H1 (cell line): ENCODE data around the gene FAM25A. TPM values are rescaled to one million over a fixed set of nuclear protein-coding genes. Genes with fewer than 3 reads are reported as not detected.

ENCODE experiments used
- CTCF ChIA-PET: fragments of 300-600 bp; sonication (Branson Sonifier 250); formaldehyde crosslinking; loops from one replicate; lab custom pipeline; 2021; ENCODE audit not compliant: partially characterized antibody; lab: Charles Lee
- POLR2A ChIA-PET: fragments of 300-600 bp; sonication (Branson Sonifier 250); formaldehyde crosslinking; loops from one replicate; lab custom pipeline; 2021; ENCODE audit warnings: inconsistent platforms; ENCODE audit not compliant: partially characterized antibody; lab: Charles Lee
- DNase-seq, 2 experiments: peaks; one replicate each; pipeline versions ENCODE4 v3.0.0 to v3.0.0-alpha.2; 2010 to 2022; ENCODE audit warnings: low spot score in 2 of 2, low read depth in 1 of 2, mixed read lengths in 1 of 2
- FAIRE-seq: peaks from 2 replicates; lab custom pipeline; 2011; peaks lifted over from hg19 to GRCh38; lab: Jason Lieb, UNC
- H2AFZ ChIP-seq: 2 replicates; pipeline ENCODE4 v1.8.1; 2012; ENCODE audit warnings: low read length, inconsistent platforms
- H2AK5ac ChIP-seq: 2 replicates; pipeline ENCODE4 v1.6.1; 2013; ENCODE audit warnings: low read depth, low read length
- H2BK120ac ChIP-seq: replicated peaks from 2 replicates; pipeline ENCODE3; 2013; ENCODE audit warnings: low read depth, low read length, inconsistent platforms
- H2BK12ac ChIP-seq: 2 replicates; pipeline ENCODE4 v1.6.1; 2013; ENCODE audit warnings: low read depth, low read length
- H2BK15ac ChIP-seq: 2 replicates; pipeline ENCODE4 v1.6.1; 2013; ENCODE audit warnings: low read length
- H2BK20ac ChIP-seq: 2 replicates; pipeline ENCODE4 v1.6.1; 2013; ENCODE audit warnings: low read length
- H2BK5ac ChIP-seq: 2 replicates; pipeline ENCODE4 v1.6.1; 2013; ENCODE audit warnings: low read depth, low read length
- H3K14ac ChIP-seq: 2 replicates; pipeline ENCODE4 v1.6.1; 2013; ENCODE audit warnings: inconsistent platforms; ENCODE audit not compliant: insufficient read length
- H3K18ac ChIP-seq: 2 replicates; pipeline ENCODE4 v1.6.1; 2013; ENCODE audit warnings: low read length; ENCODE audit errors: extremely low read depth
- H3K23ac ChIP-seq: 2 replicates; pipeline ENCODE4 v1.6.1; 2013; ENCODE audit warnings: inconsistent platforms; ENCODE audit not compliant: insufficient read length
- H3K23me2 ChIP-seq: 2 replicates; pipeline ENCODE4 v1.6.1; 2013; ENCODE audit warnings: low read depth, low read length
- H3K27ac ChIP-seq: 2 replicates; pipeline ENCODE4 v1.6.1; 2011; ENCODE audit warnings: low read depth, low read length, inconsistent platforms
- H3K27me3 ChIP-seq, 4 experiments: replicated peaks in 1 of 4; 1 replicate in 1 of 4; 2 replicates in 3 of 4; pipeline versions ENCODE4 v1.6.1 to v1.8.1; 2011 to 2013; ENCODE audit warnings: low read length in 3 of 4, mild to moderate bottlenecking in 3 of 4, inconsistent platforms in 2 of 4, mixed read lengths in 2 of 4, moderate library complexity in 1 of 4; ENCODE audit not compliant: control insufficient read depth in 3 of 4, insufficient read depth in 3 of 4; ENCODE audit errors: extremely low read depth in 1 of 4
- H3K36me3 ChIP-seq, 4 experiments: 2 replicates each; pipeline versions ENCODE4 v1.6.1 to v1.8.1; 2011 to 2013; ENCODE audit warnings: mild to moderate bottlenecking in 4 of 4, low read length in 3 of 4, moderate library complexity in 2 of 4, control low read depth in 1 of 4, inconsistent platforms in 1 of 4; ENCODE audit not compliant: insufficient read depth in 4 of 4, control insufficient read depth in 2 of 4
- H3K4ac ChIP-seq: replicated peaks from 2 replicates; pipeline ENCODE3; 2013; ENCODE audit warnings: low read length, low read depth, mixed read lengths, inconsistent platforms; ENCODE audit not compliant: insufficient read length
- H3K4me1 ChIP-seq, 4 experiments: replicated peaks in 1 of 4; 1 replicate in 1 of 4; 2 replicates in 3 of 4; pipeline versions ENCODE4 v1.6.1 to v1.8.1; 2011 to 2013; ENCODE audit warnings: low read length in 3 of 4, inconsistent platforms in 2 of 4, mixed read lengths in 1 of 4; ENCODE audit not compliant: insufficient read depth in 4 of 4, control insufficient read depth in 3 of 4
- H3K4me2 ChIP-seq, 2 experiments: 2 replicates each; pipeline versions ENCODE4 v1.6.1 to v1.8.1; 2011 to 2013; ENCODE audit warnings: low read depth in 2 of 2, low read length in 2 of 2, control low read depth in 1 of 2, inconsistent platforms in 1 of 2, mild to moderate bottlenecking in 1 of 2; ENCODE audit not compliant: insufficient read depth in 1 of 2
- H3K4me3 ChIP-seq, 4 experiments: fragments of 200-600, 300-600 bp in 1 of 4; sonication (generic), shearing (Covaris generic), sonication (Bioruptor Twin) in 1 of 4; 2 replicates each; pipeline versions ENCODE4 v1.5.1 to v1.8.1; 2011 to 2016; ENCODE audit warnings: low read length in 4 of 4, low read depth in 3 of 4, control low read depth in 2 of 4, inconsistent platforms in 2 of 4, mild to moderate bottlenecking in 2 of 4, mixed read lengths in 1 of 4, moderate library complexity in 1 of 4; ENCODE audit not compliant: insufficient read depth in 2 of 4; ENCODE audit errors: extremely low read depth in 1 of 4
- H3K56ac ChIP-seq: replicated peaks from 2 replicates; pipeline ENCODE3; 2013; ENCODE audit warnings: low read depth, mild to moderate bottlenecking, mixed read lengths, low read length, inconsistent platforms; ENCODE audit not compliant: insufficient read length
- H3K79me1 ChIP-seq: 2 replicates; pipeline ENCODE4 v1.6.1; 2013; ENCODE audit warnings: low read depth, low read length, control low read depth
- H3K79me2 ChIP-seq, 2 experiments: 2 replicates each; pipeline versions ENCODE4 v1.6.1 to v1.8.1; 2012 to 2013; ENCODE audit warnings: low read length in 2 of 2, mild to moderate bottlenecking in 2 of 2, inconsistent platforms in 1 of 2; ENCODE audit not compliant: insufficient read depth in 2 of 2, control insufficient read depth in 1 of 2
- H3K9ac ChIP-seq, 4 experiments: replicated peaks in 1 of 4; 1 replicate in 1 of 4; 2 replicates in 3 of 4; pipeline versions ENCODE4 v1.6.1 to v1.8.1; 2011 to 2013; ENCODE audit warnings: low read depth in 3 of 4, low read length in 3 of 4, control low read depth in 2 of 4, mild to moderate bottlenecking in 2 of 4, moderate library complexity in 2 of 4, inconsistent platforms in 1 of 4; ENCODE audit errors: extremely low read depth in 1 of 4
- H3K9me3 ChIP-seq, 2 experiments: 2 replicates each; pipeline versions ENCODE4 v1.6.1 to v1.8.1; 2012 to 2013; ENCODE audit warnings: mild to moderate bottlenecking in 2 of 2, moderate library complexity in 2 of 2, control low read depth in 1 of 2, inconsistent platforms in 1 of 2, low read depth in 1 of 2, low read length in 1 of 2, mixed read lengths in 1 of 2; ENCODE audit not compliant: insufficient read depth in 2 of 2
- H4K20me1 ChIP-seq, 2 experiments: replicated peaks in 1 of 2; 2 replicates each; pipeline versions ENCODE3 to v1.8.1; 2011 to 2013; ENCODE audit warnings: inconsistent platforms in 2 of 2, low read length in 2 of 2, mild to moderate bottlenecking in 1 of 2; ENCODE audit not compliant: insufficient read depth in 2 of 2, control insufficient read depth in 1 of 2
- H4K5ac ChIP-seq: 2 replicates; pipeline ENCODE4 v1.6.1; 2013; ENCODE audit warnings: low read length, low read depth, mixed read lengths, inconsistent platforms; ENCODE audit not compliant: insufficient read length
- H4K8ac ChIP-seq: 2 replicates; pipeline ENCODE4 v1.8.0; 2013; ENCODE audit warnings: mild to moderate bottlenecking, moderate library complexity, low read length, inconsistent platforms; ENCODE audit not compliant: insufficient read depth; ENCODE audit errors: extremely low read depth
- H4K91ac ChIP-seq: replicated peaks from 2 replicates; pipeline ENCODE3; 2013; ENCODE audit warnings: low read length, mixed read lengths, inconsistent platforms; ENCODE audit not compliant: insufficient read length
- BACH1 ChIP-seq: IDR thresholded peaks from 2 replicates; pipeline ENCODE4 v1.6.1; 2012; ENCODE audit warnings: low read length, improper control_type of control experiment
- BRCA1 ChIP-seq: IDR thresholded peaks from 2 replicates; pipeline ENCODE4 v1.6.1; 2012; ENCODE audit warnings: low read depth, low read length, improper control_type of control experiment
- EP300 ChIP-seq, 2 experiments: IDR thresholded peaks; 1 replicate in 1 of 2; 2 replicates in 1 of 2; pipeline ENCODE4 v1.6.1; 2011 to 2012; ENCODE audit warnings: low read depth in 2 of 2, low read length in 2 of 2, mild to moderate bottlenecking in 2 of 2, borderline replicate concordance in 1 of 2, inconsistent platforms in 1 of 2, moderate library complexity in 1 of 2
- HDAC2 ChIP-seq, 2 experiments: fragments of 300-600 bp in 1 of 2; sonication (generic) in 1 of 2; IDR thresholded peaks; 2 replicates each; pipeline ENCODE4 v1.6.1; 2011 to 2012; ENCODE audit warnings: low read depth in 2 of 2, low read length in 2 of 2, mild to moderate bottlenecking in 2 of 2, moderate library complexity in 2 of 2, borderline replicate concordance in 1 of 2, inconsistent platforms in 1 of 2
- JUND ChIP-seq: IDR thresholded peaks from 2 replicates; pipeline ENCODE4 v1.6.1; 2011; ENCODE audit warnings: mild to moderate bottlenecking, improper control_type of control experiment, low read length
- KDM4A ChIP-seq: IDR thresholded peaks from one replicate; pipeline ENCODE4 v1.7.1; 2012; ENCODE audit warnings: low read depth, mild to moderate bottlenecking, moderate library complexity, low read length, inconsistent platforms; ENCODE audit not compliant: severe bottlenecking
- KDM5A ChIP-seq: fragments of 200-600 bp; IDR thresholded peaks from 2 replicates; pipeline ENCODE4 v1.7.1; 2012; ENCODE audit warnings: mild to moderate bottlenecking, low read length, inconsistent platforms, mixed read lengths
- RAD21 ChIP-seq, 2 experiments: IDR thresholded peaks in 1 of 2; conservative IDR thresholded peaks in 1 of 2; 2 replicates each; pipeline ENCODE4 v1.6.1; 2011; ENCODE audit warnings: low read depth in 2 of 2, low read length in 2 of 2, improper control_type of control experiment in 1 of 2, inconsistent platforms in 1 of 2, mild to moderate bottlenecking in 1 of 2, moderate library complexity in 1 of 2
- SRF ChIP-seq: IDR thresholded peaks from 2 replicates; pipeline ENCODE4 v1.6.1; 2011; ENCODE audit warnings: mild to moderate bottlenecking, low read depth, low read length, moderate library complexity
- TAF1 ChIP-seq: IDR thresholded peaks from 2 replicates; pipeline ENCODE4 v1.6.1; 2011; ENCODE audit warnings: mild to moderate bottlenecking, low read depth, low read length
- WGBS, 2 experiments: shearing (Covaris generic) in 1 of 2; methylation state at CpG; one replicate each; pipeline versions ENCODE4 v1.1.6 to v1.1.7; 2013 to 2015; ENCODE audit warnings: low lambda C conversion rate in 2 of 2, mixed read lengths in 2 of 2, inconsistent platforms in 1 of 2, low coverage in 1 of 2, missing lambda C conversion rate in 1 of 2; ENCODE audit not compliant: insufficient replicate concordance in 2 of 2, insufficient coverage in 1 of 2, insufficient read length in 1 of 2; ENCODE audit errors: extremely low coverage in 1 of 2, missing lambda C conversion rate in 1 of 2; 5-methylcytosine and 5-hydroxymethylcytosine counted together
- polyA plus RNA-seq, 7 experiments: library from polyadenylated mRNA; depleted of rRNA in 3 of 7; stranded (reverse) in 5 of 7; unstranded in 2 of 7; fragments of >200 nt in 5 of 7; fragments of 200-250 nt in 2 of 7; gene quantifications; 1 replicate in 5 of 7; 2 replicates in 1 of 7; 4 replicates in 1 of 7; pipeline versions ENCODE4 v1.2.1 to v1.2.3, GENCODE V29; 2011 to 2013; ENCODE audit warnings: missing spikeins in 2 of 7, mixed read lengths in 2 of 7
- total RNA-seq: library from RNA; stranded (reverse); fragmentation: NEBNext Ultra II Directional; extraction: Animal tissue kit (Norgen Biotek cat#: 25700); gene quantifications from 2 replicates; pipeline ENCODE4 v1.2.1, GENCODE V29; 2021

FAM25A gene
- total and polyA plus RNA-seq, 2 of the 8 experiments (the other 6 are each of a cell fraction or from before 2014, with no cell fraction given), result not detected

- no peaks in the 10 kb centered on the region for H3K27me3 ChIP-seq
- H3K9me3 ChIP-seq, result peaks cover 8 to 9% of the 10 kb centered on the region in 2 experiments; a peak in 3 of 4 replicates
- H3K4me3 ChIP-seq, result no peak overlapping the region
- H2BK20ac ChIP-seq, result no peak overlapping the region
- H2BK12ac ChIP-seq, result no peak overlapping the region
- DNase-seq, result no peak
- no peak overlapping the region for H4K5ac ChIP-seq
- ChIA-PET CTCF (interaction anchor here (0.7 to 1.4 kb wide), 6 partner anchors 51 to 91 kb away, joined by 3 to 4 read pairs (median 3); no protein-coding TSS in a partner anchor), POLR2A (no interaction called here)
- FAIRE-seq, result no peak
- no peaks in the 10 kb centered on the region for H4K20me1 ChIP-seq
- H3K4me1 ChIP-seq, result no peaks in the 10 kb centered on the region
- no peak overlapping the region for H2AFZ ChIP-seq
- H3K79me2 ChIP-seq, result no peaks in the 10 kb centered on the region
- 90% methylated on average over 28 of the region's 28 CpGs; no CpG with 5 or more reads in 1 of the 2 experiments for WGBS, 2 experiments
- no peak overlapping the region; the same call in 1 of the 2 replicates for H4K8ac ChIP-seq
- no peak overlapping the region for H3K27ac ChIP-seq
- H2BK5ac ChIP-seq, result no peak overlapping the region
- no peak overlapping the region for H3K4ac ChIP-seq
- H3K56ac ChIP-seq, result no peak overlapping the region
- H3K4me2 ChIP-seq, result no peak overlapping the region
- H3K14ac ChIP-seq, result no peak overlapping the region
- H3K79me1 ChIP-seq, result no peaks in the 10 kb centered on the region
- no peak overlapping the region for H2AK5ac ChIP-seq
- no peak overlapping the region for H2BK120ac ChIP-seq
- no peaks in the 10 kb centered on the region for H3K23me2 ChIP-seq
- H3K18ac ChIP-seq, result no peak overlapping the region
- H3K36me3 ChIP-seq, result peaks cover 0 to 5% (median 0%) of the 10 kb centered on the region in 4 experiments; a peak in 1 of 8 replicates
- no peak overlapping the region for H3K9ac ChIP-seq
- TF ChIP-seq RAD21 (IDR thresholded peaks at IDR 0.05 in 1 of 2, conservative IDR thresholded peaks at IDR 0.05 in 1 of 2; ENCODE audit: low read depth in 2 of 2, low read length in 2 of 2) (no peak), KDM4A (no peak), HDAC2 (IDR thresholded peaks at IDR 0.05; ENCODE audit: borderline replicate concordance in 1 of 2, low read depth in 2 of 2, low read length in 2 of 2) (no peak), BACH1 (no peak), TAF1 (no peak), SRF (no peak), BRCA1 (no peak), KDM5A (no peak), EP300 (IDR thresholded peaks at IDR 0.05; ENCODE audit: borderline replicate concordance in 1 of 2, low read depth in 2 of 2, low read length in 2 of 2) (no peak), JUND (no peak)
- no peak overlapping the region for H2BK15ac ChIP-seq
- H3K23ac ChIP-seq, result no peak overlapping the region
- no peak overlapping the region for H4K91ac ChIP-seq
These were observed 11.0 kb downstream of the FAM25A start for GRCh38 chr10:87030912-87031635.
